Ovary (tissue), 9 donors: ENCODE data around the gene CTNNA3. TPM values are rescaled to one million over a fixed set of nuclear protein-coding genes. Genes with fewer than 3 reads are reported as not detected.

Source experiments
- DNase-seq, 5 donors: peaks; one replicate each; pipeline ENCODE4 v3.0.0-alpha.2; 2019 to 2020
- H3K27ac ChIP-seq, 2 donors: fragments of 200-600 bp; one replicate each; pipeline versions ENCODE4 v1.5.1 to v1.8.0; 2019 to 2022
- H3K27me3 ChIP-seq: fragments of 200-600 bp; one replicate; pipeline ENCODE4 v1.8.0; 2022
- H3K36me3 ChIP-seq: fragments of 200-600 bp; sonication (generic); one replicate; pipeline ENCODE4 v1.5.1; 2019
- H3K4me1 ChIP-seq: one replicate; pipeline ENCODE4 v1.8.1; 2013; ENCODE audit warnings: mild to moderate bottlenecking, moderate library complexity; ENCODE audit not compliant: insufficient read depth
- H3K4me3 ChIP-seq: fragments of 200-600 bp; sonication (generic); one replicate; pipeline ENCODE4 v1.5.1; 2017
- H3K9me3 ChIP-seq, 2 donors: fragments of 200-600 bp in 1 of 2; sonication (generic) in 1 of 2; one replicate each; pipeline versions ENCODE4 v1.5.1 to v1.8.1; 2013 to 2019; ENCODE audit warnings: mild to moderate bottlenecking in 1 of 2, moderate library complexity in 1 of 2
- EP300 ChIP-seq: sonication (generic); formaldehyde crosslinking; IDR thresholded peaks from one replicate; pipeline ENCODE4 v1.6.1; 2017; ENCODE audit warnings: antibody characterized with exemption
- POLR2A ChIP-seq: fragments of 450-650 bp; IDR thresholded peaks from one replicate; pipeline ENCODE4 v1.6.1; 2017; ENCODE audit warnings: antibody characterized with exemption, mild to moderate bottlenecking, moderate library complexity
- WGBS, 3 donors: extraction: QIAGEN DNeasy Blood & Tissue Kit in 1 of 3; methylation state at CpG; one replicate each; pipeline versions ENCODE4 v1.1.5 to v1.1.7; 2013 to 2017; 5-methylcytosine and 5-hydroxymethylcytosine counted together
- intact Hi-C, 4 donors: fragments of 100-400 bp; cut with DNase I; formaldehyde crosslinking; loops; one replicate each; pipeline versions ENCODE4 v1.11.0 to v1.15.1; 2022 to 2023
- polyA plus RNA-seq, 2 donors: library from polyadenylated mRNA; stranded (reverse); fragments of 200-250 nt in 1 of 2; fragments of 350-450 nt in 1 of 2; fragmentation: Illumina TruSeq in 1 of 2; extraction: RNeasy Lipid Tissue Mini Kit (QIAGEN cat#74804) in 1 of 2; gene quantifications; one replicate each; pipeline ENCODE4 v1.2.3, GENCODE V29; 2013 to 2014
- total RNA-seq, 7 donors: library from RNA; depleted of rRNA in 2 of 7; stranded (reverse); fragments of >200 nt in 2 of 7; fragmentation: NEBNext Ultra II Directional in 3 of 7; extraction: Animal tissue kit (Norgen Biotek cat#: 25700) in 3 of 7; gene quantifications; one replicate each; pipeline versions ENCODE4 v1.1.0 to v1.2.4, GENCODE V29; 2016 to 2023
- TF ChIP-seq, protein P1 (sequence below), 3 donors: fragments of 450-650 bp in 2 of 3; fragments of 200-600 bp in 1 of 3; IDR thresholded peaks; one replicate each; pipeline versions ENCODE4 v1.5.1 to v1.8.0; 2016 to 2022; ENCODE audit warnings: antibody characterized with exemption in 3 of 3, mild to moderate bottlenecking in 1 of 3
- donor health status: DM: no; HTN: no; CAD: no; lungs with moderate emphysema.
- donor health status: DM: no; HTN: no; CAD: no.
- donor health status: Bipolar disorder and iron deficiency.
- donor health status: DM: yes; HTN: yes; CAD: no.
- donor health status: DM: no; HTN: no; CAD: no.
- donor health status: DM: yes; HTN: yes; CAD: no.

CTNNA3 gene
- total and polyA plus RNA-seq, 9 donors: 1.9 to 9.7 (median 4.0) TPM

DNA sequence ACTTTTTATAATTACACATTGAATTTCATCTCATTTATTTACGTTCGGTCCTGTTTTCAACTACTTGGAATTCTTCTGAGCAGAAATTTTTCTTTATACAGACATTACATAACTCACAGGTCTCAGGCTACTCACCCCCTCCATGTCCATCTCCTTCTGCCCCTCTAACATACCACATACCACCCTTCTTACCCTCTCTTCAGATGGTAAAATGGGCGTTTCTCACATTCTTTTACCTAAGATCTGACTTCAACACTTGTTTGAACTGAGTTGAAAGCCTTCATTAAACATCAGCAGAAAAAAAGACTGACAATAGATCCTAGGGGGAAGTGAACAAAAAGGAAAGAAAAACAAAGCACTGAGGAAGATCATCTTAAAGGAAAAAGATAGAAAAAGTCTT, 309.7 kb downstream of the CTNNA3 start:
- TF ChIP-seq EP300: no peak
- TF ChIP-seq, protein P1, sequence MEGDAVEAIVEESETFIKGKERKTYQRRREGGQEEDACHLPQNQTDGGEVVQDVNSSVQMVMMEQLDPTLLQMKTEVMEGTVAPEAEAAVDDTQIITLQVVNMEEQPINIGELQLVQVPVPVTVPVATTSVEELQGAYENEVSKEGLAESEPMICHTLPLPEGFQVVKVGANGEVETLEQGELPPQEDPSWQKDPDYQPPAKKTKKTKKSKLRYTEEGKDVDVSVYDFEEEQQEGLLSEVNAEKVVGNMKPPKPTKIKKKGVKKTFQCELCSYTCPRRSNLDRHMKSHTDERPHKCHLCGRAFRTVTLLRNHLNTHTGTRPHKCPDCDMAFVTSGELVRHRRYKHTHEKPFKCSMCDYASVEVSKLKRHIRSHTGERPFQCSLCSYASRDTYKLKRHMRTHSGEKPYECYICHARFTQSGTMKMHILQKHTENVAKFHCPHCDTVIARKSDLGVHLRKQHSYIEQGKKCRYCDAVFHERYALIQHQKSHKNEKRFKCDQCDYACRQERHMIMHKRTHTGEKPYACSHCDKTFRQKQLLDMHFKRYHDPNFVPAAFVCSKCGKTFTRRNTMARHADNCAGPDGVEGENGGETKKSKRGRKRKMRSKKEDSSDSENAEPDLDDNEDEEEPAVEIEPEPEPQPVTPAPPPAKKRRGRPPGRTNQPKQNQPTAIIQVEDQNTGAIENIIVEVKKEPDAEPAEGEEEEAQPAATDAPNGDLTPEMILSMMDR (IDR thresholded peaks at IDR 0.05): no peak
- Histone ChIP-seq H3K4me1 (no peaks in the 10 kb centered on the region), H3K4me3 (no peak overlapping the region), H3K27me3 (peaks cover 2% of the 10 kb centered on the region), H3K9me3 (no peaks in the 10 kb centered on the region), H3K27ac (no peak overlapping the region), H3K36me3 (no peaks in the 10 kb centered on the region)
- WGBS, 3 donors: 68 to 85% (median 85%) methylated on average over 3 of the region's 3 CpGs
- DNase-seq: no peak
- intact Hi-C loops: no loop called here

DNA sequence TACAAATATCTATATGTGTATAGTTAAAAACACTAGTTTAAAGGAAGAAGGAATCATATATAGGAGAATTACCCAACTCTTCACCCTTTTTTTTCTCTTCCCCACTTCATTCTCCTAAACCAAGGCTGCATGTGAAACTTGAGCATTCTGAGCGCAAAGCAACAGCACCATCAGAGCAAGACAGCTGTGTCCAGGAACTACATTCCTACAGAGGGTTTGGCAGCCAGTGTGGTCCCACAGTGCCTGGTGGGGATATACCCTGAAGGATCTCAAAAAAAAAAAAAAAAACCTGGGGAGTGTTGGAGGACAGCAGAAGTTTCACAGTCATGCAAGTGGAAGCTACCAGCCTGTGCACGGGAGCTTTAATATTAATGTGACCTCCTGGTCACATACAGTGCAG, 310.4 kb downstream of the CTNNA3 start:
- Histone ChIP-seq H3K4me3 (no peak overlapping the region), H3K4me1 (no peaks in the 10 kb centered on the region), H3K27ac (no peak overlapping the region), H3K9me3 (no peaks in the 10 kb centered on the region), H3K27me3 (peaks cover 2% of the 10 kb centered on the region), H3K36me3 (no peaks in the 10 kb centered on the region)
- TF ChIP-seq, protein P1 (IDR thresholded peaks at IDR 0.05): no peak
- TF ChIP-seq EP300 (no peak), POLR2A (no peak)
- no peak for DNase-seq
- intact Hi-C loops: no loop called here
- 69 to 92% (median 82%) methylated on average over 2 of the region's 2 CpGs for WGBS, 3 donors

DNA sequence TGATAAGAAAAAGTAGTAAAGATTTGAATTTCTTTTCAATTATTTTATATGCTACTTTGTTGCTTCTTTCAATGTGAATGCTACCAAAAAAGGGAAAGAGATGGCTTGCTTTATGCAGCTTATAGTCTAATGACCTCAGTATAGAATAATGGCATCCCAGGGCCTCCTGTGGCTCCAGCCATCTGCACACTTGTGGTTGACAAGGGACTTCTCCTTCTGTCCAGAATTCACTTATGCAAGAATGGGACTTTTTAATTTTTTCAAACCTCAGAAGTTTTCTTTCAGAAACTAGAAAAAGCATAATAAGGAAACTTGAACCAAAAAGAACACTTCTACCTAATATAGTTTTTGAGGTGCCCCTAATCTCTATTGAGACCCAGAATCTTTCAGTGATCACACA, 310.9 kb downstream of the CTNNA3 start:
- Histone ChIP-seq H3K4me3 (no peak overlapping the region), H3K9me3 (no peaks in the 10 kb centered on the region), H3K4me1 (no peaks in the 10 kb centered on the region), H3K27me3 (peaks cover 2% of the 10 kb centered on the region), H3K36me3 (no peaks in the 10 kb centered on the region), H3K27ac (no peak overlapping the region)
- no peak for DNase-seq
- intact Hi-C loops: no loop called here
- TF ChIP-seq POLR2A (no peak), EP300 (no peak)
- TF ChIP-seq, protein P1 (IDR thresholded peaks at IDR 0.05): no peak

DNA sequence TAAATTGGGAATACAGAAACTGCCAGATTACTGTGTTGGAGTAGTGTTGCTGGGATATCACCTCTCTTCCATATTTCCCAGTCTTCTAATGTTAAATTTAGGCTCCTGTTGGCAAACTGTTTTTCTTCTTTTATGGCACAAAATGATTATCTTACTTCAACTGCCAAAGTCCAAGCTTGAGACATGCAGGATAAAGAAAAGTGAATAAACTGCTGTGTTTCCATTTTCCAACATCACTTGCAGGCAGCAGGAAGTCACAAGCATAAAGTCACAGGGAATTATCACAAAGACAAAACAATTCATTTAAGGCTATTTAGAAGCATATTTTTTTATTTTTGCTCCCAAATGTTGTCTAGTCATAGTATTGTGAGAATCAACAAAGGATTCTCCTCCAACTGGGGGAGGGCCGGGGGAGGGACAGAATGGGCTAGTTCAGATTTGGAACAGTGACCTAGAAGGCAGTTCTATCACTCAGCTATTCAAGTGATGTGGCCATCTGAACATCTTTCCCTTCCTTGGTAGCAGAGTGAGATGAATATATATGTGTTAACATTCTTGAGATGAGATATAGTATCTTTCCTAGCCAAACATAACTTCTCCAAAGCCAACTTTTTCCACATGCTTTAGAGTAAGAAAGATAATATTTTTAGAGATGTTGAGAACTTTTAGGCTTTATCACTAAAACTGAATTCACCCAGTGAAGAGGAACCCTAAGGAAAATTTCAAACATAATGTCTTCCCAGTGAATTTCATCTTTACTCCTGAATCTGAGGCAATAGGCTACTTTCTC, 364.7 kb downstream of the CTNNA3 start:
- Histone ChIP-seq H3K27ac (no peak overlapping the region), H3K9me3 (no peaks in the 10 kb centered on the region), H3K4me1 (no peaks in the 10 kb centered on the region), H3K4me3 (no peak overlapping the region), H3K27me3 (no peaks in the 10 kb centered on the region), H3K36me3 (no peaks in the 10 kb centered on the region)
- DNase-seq: no peak
- WGBS, 3 donors: 3 to 33% (median 20%) methylated on average over 1 of the region's 1 CpG
- TF ChIP-seq, protein P1 (IDR thresholded peaks at IDR 0.05): no peak
- no peak for TF ChIP-seq POLR2A
- TF ChIP-seq EP300: no peak
- intact Hi-C loops: no loop called here
